NCI-H526 (cell line): ENCODE measurements around the gene HSPB9.
"Not testable (repeated sequence)": the region's sequence is repeated elsewhere in the genome, so short reads cannot be mapped to it uniquely, and the experiment has no call there.

Source experiments
- DNase-seq, 2 experiments: peaks; one replicate each; lab custom pipeline; 2025; lab: John Stamatoyannopoulos, UW

The HSPB9 gene

GRCh38 chr17:42143138-42143537, 20.5 kb downstream of the HSPB9 start:
- not testable (repeated sequence) for DNase-seq

DNA sequence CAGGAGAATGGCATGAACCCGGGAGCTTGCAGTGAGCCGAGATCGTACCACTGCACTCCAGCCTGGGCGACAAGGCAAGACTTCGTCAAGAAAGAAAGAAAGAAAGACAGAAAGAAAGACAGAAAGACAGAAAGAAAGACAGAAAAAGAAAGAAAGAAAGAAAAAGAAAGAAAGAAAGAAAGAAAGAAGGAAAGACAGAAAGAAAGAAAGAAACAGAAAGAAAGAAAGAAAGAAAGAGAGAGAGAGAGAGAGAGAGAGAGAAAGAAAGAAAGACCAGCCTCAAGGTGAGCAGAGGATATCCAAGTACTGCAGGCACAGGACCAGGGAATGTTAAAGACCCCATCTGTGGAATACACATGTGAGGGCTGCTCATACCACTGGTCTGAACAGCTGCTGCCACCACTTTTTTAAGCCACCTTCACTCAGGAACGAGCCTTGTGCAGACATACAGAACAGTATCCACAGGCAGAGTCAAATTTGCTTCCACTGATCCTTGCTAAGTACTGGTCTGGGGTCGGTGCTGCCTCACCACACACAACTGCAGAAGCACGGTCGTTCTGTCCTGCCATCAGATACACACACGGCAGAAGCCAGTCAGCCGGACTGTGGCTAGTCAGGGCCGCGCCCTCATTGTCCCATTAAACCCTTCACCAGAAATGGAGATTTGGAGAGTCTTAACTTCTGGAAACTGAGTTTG, 24.5 kb downstream of the HSPB9 start:
- no peak for DNase-seq

GRCh38 chr17:42153919-42154742, 31.5 kb downstream of the HSPB9 start:
- DNase-seq: no peak

- DNase-seq: peak in 1 of 2 experiments; percentile 30
These were observed 33.0 kb downstream of the HSPB9 start for GRCh38 chr17:42155614-42156045.

- no peak for DNase-seq
These were observed 37.4 kb downstream of the HSPB9 start for GRCh38 chr17:42159796-42160530.

DNA sequence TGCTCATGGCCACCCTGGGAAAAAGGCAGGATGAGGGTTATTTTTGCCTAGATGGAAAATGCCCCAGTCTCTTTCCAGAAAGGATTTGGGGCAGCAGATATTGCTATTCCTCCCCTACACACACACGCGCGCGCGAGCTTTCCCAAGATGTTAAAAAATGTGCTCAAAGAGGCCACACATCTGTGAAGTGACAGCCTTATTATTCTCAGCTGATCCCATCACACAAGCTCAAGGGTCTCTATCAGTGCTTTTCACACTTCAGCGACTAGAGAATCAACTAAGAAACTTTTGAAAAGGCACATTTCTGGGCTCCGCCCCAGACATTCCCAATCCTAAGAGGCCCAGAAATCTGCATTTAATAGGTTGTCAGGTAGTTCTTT, 37.9 kb downstream of the HSPB9 start:
- no peak for DNase-seq

- peak in 1 of 2 experiments; percentile 31 for DNase-seq
These were observed 40.5 kb downstream of the HSPB9 start for GRCh38 chr17:42163113-42163512.

DNA sequence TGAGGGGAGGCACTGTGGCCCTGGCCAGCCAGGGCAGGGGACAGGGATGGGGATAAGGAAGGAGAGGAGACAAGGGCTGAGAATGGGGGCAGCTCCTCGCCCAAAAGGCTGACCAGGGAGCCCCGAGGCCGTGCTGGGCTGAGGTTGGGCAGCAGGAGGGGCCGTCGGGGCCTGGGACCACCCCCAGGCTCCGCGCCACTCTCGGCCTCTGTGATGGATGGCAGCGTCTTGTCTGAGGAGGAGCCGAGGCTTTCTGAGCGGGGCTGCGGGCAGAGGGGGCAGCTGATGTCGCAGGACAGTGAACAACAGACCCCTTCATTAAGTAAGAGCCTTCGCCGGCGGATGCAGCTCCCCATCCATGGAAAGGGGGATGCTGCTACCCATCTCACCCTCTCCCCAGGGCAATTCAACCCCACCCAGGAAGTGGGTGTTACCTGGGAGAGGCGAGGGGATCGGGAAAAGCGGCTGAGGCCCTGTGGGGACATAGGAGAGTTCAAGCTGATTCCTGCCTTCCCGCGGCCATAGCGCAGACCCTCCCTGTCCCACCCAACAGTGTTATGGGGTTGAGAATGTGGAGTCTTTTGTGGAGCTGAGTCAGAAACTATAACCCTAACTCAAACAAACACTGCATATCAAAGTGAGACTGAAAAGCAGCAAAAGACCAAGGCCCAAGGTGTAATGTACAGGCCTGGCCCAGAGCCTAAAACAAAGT, 41.2 kb downstream of the HSPB9 start:
- DNase-seq: no peak

GRCh38 chr17:42165751-42166150, 43.1 kb downstream of the HSPB9 start:
- no peak for DNase-seq

DNA sequence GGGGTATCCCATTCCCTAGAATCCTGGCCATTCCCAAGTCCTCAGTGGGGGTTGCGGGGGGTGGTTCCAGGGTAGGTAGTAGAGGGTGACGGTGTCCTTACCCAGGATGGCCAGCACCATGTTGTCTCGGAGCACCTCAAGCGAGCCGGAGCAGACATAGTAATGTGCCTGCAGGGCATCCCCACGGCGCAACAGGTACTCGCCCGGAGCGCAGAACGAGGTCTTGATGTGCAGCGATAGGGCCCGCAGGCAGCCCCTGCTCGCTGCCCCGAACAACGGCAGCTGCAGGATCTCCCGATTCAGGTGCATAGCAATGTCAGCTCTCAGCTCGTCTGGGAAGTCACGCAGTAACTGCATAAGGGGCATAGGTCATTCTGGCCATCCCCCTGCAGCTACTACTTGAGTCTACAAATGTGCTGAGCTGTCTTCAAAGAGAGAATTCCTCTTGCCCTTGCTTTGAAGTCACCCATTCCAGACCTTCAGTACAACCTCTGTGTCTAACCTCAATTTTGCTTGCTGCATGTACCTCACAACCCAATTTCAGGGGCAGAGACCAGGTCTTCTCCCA, 43.7 kb downstream of the HSPB9 start:
- no peak for DNase-seq

DNA sequence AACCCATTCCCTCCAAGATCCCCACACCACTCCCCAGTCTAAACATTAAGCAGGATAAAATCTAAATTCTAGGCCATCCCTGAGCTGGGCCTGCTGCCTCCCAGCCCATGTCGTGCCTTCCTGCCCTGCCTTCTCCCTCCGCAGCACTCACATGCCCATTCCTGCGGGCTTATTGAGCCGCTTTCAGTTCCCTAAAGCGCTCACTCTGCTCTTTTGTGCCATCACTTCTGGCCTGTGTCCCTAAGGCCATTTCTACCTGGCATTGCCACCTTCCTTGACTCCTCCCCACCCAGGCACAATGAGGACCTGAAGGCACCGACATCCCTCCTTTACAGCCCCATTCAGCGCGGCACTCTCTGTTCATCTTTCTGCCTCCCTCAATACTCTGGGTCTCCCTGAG, 45.2 kb downstream of the HSPB9 start:
- no peak for DNase-seq

GRCh38 chr17:42169351-42169750, 46.7 kb downstream of the HSPB9 start:
- no peak for DNase-seq

GRCh38 chr17:42171831-42172230, 49.2 kb downstream of the HSPB9 start:
- no peak for DNase-seq
